Stimulated activated CD4-positive, alpha-beta T cell treated with anti-CD3 and anti-CD28 coated beads, Interleukin-1b, Interleukin-23, amount 100 ng/mL, for 48 hours (primary cell): ENCODE measurements around the gene SERHL2.
"Not testable (repeated sequence)": the region's sequence is repeated elsewhere in the genome, so short reads cannot be mapped to it uniquely, and the experiment has no call there.

ENCODE experiments used
- DNase-seq: peaks from one replicate; pipeline ENCODE4 v3.0.0-alpha.2; 2020

Gene SERHL2

DNA sequence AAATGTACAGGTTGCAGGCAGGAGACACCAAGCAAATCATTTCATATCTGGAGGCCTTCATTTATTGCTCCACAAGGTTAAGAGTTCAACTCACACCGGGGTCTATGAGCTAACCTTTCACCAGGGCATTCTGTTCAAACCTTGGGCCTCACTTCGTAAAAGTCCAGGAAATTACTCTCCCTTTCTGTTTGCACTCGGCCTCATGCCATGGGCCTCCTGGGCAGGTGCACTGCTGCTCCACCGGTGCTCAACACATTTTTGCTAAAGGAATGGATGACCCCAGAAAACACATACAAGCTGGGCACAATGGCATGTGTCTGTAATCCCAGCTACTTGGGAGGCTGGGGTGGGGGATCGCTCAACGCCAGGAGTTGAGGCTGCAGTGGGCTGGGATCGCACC is 17.6 kb upstream of the SERHL2 start:
- no peak for DNase-seq

- not testable (repeated sequence) for DNase-seq
These were observed 17.1 kb upstream of the SERHL2 start for GRCh38 chr22:42536634-42537033.

DNA sequence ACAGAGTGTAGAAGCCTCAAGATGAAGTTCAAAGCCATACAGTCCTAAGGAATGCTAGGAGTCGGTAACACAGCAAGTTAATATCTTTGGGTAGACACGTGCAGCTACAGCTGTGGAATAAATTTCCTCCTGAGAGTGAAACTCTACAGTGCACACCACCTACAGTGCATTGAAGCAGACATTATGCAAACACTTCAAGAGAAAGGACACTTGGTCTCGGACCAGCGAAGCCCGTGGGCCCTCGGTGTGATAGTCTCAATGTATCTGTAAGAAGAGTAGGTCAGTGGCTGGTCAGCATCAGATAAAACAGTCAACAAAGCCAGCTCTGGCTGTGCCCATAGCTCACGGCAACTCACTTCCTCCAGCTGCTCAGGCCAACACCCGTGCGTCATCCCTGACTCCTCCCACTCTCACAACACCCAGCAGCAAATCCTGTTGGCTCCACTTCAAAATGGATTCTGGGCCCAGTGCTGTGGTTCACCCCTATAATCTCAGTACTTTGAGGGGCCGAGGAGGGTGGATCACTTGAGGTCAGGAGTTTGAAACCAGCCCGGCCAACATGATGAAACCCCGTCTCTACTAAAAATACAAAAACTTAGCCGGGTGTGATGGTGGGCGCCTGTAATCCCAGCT is 16.4 kb upstream of the SERHL2 start:
- not testable (repeated sequence) for DNase-seq

- DNase-seq = not testable (repeated sequence)
These were observed 14.5 kb upstream of the SERHL2 start for GRCh38 chr22:42539236-42539771.

- no peak for DNase-seq
These were observed 9.1 kb upstream of the SERHL2 start for GRCh38 chr22:42544686-42545085.

DNA sequence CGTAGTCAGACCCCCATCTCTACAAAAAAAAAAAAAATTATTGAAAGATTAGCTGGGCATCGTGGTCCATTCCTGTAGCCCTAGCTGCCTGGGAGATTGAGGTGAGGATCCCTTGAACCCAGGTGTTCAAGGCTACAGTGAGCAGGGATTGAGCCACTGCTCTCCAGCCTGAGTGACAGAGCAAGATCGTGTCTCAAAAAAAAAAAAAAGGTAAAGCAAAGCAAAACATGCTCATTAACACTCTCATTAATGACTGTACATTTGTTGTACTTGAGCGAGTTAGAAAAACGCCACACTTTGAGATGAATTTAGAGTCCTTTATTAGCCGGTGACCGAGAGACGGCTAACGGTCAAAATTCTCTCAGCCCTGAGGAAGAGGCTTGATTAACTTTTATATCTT is 6.2 kb upstream of the SERHL2 start:
- no peak for DNase-seq

DNA sequence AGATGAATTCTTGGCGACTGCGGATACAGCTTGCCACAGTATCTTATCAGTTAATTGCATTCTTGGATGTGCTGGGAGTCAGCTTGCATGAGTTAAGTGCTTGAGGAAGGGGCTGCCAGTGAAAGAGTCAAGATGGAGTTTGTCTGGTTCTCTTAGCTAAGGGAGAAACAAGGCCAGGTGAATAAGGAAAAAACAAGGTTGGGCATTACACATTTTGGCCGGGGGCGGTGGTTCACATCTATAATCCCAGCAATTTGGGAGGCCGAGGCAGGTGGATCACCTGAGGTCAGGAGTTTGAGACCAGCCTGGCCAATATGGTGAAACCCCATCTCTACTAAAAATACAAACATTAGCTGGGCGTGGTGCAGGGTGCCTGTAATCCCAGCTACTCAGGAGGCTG is 5.6 kb upstream of the SERHL2 start:
- DNase-seq = not testable (repeated sequence)

DNA sequence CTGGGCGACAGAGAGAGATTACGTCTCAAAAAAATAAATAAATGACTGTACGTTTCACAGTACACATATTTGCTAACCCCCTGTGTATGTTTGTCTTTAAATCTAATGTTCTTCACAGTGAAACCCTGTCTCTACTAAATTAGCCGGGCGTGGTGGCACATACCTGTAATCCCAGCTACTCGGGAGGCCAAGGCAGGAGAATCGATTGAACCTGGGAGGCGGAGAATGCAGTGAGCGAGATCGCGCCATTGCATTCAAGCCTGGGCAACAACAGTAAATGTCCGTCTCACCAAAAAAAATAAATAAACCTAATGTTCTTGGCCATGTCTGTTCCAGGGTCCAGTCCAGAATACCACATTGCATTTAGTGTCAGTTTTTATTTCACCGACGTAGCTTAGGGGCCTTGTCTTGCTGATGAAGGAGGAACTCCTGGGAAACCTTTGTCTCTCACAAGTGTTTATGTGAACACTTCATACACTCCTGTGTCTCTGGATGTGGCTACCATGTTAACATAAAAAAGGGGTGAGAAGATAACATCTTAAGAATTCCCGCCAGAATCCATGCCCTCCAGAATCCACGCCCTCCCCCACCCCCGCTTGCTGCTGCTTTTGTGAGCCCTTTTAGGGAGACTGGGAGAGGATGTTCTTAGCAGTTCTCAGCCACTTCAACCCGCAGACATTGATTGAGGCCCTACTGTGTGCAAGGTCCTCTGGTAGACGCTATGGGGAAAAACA is 5.0 kb upstream of the SERHL2 start:
- DNase-seq = no peak

DNA sequence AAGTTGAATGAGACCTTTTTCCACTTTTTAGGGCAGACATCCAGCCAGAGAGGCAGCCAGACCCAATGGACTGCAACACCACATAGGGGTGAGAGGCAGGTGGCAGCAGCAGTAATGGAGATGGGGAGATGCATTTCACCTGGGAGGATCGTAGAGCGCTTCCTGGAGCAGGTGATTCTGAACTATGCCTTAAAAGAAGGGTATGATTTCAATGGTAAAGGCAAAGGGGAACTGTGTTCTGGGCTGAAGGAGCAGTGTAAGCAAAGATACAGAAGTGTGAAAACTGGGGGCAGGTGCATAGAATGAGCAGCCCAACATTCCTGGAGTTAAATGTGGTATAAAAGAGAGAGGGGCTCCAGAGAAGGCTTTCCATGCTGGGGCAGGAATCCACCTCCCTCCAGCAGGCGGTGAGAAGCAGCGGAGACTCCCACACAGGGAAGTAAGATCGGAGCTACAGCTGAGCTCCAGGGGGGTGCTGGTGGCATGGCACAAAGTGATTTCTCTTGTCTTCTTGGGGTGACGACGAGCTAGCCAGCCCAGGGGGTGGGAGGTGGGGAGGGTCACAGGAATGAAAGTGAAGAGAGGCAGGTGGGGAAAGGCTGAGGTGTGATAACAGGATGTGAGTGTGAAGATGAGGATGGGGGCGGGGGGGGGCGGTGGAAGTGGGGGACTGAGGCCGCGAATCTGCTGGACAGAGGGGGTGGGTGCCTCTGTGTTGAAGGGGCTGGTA is 4.3 kb upstream of the SERHL2 start:
- DNase-seq = no peak

DNA sequence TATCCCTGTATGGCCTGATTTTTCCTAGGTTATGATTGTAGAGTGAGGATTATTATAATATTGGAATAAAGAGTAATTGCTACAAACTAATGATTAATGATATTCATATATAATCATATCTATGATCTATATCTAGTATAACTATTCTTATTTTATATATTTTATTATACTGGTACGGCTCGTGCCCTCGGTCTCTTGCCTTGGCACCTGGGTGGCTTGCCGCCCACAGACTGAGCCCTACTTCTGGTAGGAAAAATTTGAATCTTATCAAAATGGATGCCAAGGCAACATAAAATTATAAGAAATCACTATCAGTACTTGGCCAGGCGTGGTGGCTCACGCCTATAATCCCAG is 1.5 kb upstream of the SERHL2 start:
- not testable (repeated sequence) for DNase-seq

- DNase-seq = no peak
These were observed 6.6 kb downstream of the SERHL2 start for GRCh38 chr22:42560381-42560780.

DNA sequence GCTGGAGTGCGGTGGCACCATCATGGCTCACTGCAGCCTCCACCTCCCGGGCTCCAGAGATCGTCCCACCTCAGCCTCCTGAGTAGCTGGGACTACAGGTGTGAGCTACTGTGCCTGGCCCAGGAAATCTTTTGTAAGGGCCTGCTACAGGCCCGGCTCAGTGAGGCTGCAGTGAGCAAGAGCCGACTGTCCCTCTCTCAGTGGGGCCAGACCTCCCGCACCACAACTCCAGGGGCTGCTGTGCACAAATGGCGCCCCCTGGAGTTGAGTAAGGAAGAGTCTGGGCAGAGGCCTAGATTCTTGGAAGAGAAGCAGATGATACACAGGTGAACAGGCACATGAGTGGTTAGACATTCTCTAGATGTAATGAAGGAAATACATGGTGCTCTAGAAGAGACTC is 7.0 kb downstream of the SERHL2 start:
- DNase-seq = no peak

- DNase-seq = no peak
These were observed 8.1 kb downstream of the SERHL2 start for GRCh38 chr22:42561856-42562255.

DNA sequence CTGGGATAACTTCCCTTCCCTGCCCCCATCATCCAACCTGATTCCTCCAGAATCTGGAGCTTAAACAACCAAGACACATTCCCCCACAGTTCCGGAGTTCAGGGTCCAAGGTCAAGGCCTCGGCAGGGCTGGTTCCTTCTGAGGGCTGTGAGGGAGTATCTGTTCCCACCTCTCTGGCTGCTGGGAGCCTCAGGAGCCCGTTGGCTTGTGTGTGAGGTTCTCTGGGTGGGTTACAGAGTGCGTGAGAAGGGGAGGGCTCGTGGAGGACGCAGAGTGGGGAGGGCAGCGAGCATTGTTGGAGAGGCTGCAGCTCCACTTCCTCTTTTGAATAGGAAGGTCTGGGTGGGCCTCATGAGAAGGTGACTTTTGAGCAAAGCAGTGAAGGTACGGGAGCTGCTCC is 8.5 kb downstream of the SERHL2 start:
- DNase-seq = no peak

DNA sequence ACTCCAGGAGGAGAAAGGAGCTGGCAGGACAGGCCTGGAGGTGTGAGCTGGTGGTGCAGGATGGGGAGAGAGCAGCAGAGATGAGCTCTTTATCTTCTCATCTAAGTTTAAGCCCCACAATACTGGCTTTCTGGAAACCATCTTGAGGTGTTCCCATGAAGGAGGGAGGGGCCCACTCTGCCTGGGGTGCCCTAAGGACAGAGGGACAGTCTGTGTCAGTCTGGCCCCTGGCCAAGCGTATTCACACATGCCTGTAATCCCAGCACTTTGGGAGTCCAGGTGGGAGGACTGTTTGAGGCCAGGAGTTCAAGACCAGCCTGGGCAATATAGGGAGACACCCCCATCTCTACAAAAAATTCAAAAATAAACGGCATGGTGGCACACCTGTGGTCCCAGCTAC is 8.9 kb downstream of the SERHL2 start:
- no peak for DNase-seq

DNA sequence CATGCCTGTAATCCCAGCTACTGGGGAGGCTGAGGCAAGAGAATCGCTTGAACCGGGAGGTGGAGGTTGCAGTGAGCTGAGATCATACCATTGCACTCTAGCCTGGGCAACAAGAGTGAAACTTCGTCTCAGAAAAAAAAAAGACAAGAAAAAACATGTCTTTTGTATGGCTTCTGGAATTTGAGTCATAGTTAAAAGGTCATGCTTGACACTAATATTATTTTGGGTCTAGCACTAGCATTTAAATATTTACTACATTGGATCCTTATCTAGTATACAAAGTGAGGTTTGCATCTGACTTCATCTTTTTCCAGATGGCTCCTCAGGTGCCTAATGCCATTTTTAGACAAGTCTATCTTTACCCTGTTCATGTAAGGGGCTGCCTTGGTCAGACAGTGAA is 10.2 kb downstream of the SERHL2 start:
- not testable (repeated sequence) for DNase-seq

DNA sequence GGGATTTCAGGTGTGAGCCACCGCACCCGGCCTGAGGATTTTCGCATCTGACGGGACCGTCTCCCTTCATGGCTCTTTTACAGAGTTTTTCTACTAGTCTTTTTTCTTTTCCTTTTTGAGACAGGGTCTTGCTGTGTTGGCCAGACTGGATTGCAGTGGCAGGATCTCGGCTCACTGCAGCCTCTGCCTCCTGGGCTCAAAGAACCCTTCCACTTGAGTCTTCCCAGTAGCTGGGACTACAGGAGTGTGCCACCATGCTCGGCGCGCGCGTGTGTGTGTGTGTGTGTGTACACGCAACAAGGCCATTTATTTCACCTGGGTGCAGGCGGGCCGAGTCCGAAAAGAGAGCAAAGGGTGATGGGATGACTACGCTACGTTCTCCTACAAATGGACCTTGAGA is 10.9 kb downstream of the SERHL2 start:
- no peak for DNase-seq

- DNase-seq = no peak
These were observed 12.2 kb downstream of the SERHL2 start for GRCh38 chr22:42565956-42566355.

DNA sequence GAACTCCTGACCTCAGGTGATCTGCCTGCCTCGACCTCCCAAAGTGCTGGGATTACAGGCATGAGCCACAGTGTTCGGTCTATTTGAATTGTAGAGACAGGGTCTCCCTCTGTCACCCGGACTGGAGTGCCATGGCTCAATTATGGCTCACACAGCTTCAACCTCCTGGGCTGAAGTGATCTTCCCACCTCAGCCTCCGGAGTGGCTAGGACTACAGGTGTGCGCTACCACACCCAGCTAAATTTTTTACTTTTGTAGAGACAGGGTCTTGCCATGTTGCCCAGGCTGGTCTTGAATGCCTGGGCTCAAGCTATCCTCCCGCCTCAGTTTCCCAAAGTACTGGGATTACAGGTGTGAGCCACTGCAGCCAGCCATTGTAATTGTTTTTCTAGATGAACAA is 14.2 kb downstream of the SERHL2 start:
- not testable (repeated sequence) for DNase-seq

GRCh38 chr22:42570580-42570979 is 16.8 kb downstream of the SERHL2 start:
- not testable (repeated sequence) for DNase-seq

DNA sequence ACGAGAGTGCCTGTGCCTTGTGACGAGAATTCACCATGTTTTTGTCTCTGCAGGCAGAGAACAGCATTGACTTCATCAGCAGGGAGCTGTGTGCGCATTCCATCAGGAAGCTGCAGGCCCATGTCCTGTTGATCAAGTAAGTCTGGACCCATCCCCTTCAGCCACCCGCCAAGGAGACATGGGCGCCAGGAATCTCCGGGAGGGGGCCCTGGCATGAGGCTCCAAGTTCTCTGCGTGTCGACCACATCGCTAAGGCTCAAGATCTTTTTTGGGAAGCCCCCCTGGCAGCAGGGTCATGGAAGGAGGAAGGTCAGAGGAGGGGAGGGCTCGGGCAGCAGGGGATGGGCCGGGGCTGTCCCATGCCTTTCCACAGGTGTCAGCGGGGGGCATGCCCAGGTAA is 17.3 kb downstream of the SERHL2 start:
- DNase-seq = not testable (repeated sequence)

- not testable (repeated sequence) for DNase-seq
These were observed 20.3 kb downstream of the SERHL2 start for GRCh38 chr22:42574046-42574445.

DNA sequence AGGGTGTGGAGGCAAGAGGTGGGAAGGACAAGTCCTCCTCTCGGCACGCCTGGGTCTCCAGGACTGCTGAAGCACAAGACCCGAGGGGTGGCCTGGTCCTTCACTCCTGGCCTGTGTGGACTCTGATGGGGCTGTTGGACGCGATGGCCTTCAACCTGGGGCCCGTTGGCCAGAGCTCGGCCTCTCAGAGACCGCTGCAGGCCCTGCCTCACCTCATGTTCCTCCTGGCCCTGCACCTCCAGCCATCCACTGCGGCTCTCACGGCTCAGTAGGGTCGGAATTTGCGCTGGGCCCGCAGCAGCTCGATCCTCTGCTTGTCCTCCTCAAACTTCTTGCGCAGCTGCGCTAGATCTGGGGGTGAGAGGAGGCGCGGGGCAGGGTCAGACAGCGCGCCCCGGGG is 20.7 kb downstream of the SERHL2 start:
- DNase-seq = not testable (repeated sequence)
